ENCODE results near the gene LHPP. TPM values are rescaled to one million over a fixed set of nuclear protein-coding genes. Genes with fewer than 3 reads are reported as not detected.

The LHPP gene
- total RNA-seq, 4 donors from 2014 or later = 9.3 to 20.5 (median 14.5) TPM

DNA sequence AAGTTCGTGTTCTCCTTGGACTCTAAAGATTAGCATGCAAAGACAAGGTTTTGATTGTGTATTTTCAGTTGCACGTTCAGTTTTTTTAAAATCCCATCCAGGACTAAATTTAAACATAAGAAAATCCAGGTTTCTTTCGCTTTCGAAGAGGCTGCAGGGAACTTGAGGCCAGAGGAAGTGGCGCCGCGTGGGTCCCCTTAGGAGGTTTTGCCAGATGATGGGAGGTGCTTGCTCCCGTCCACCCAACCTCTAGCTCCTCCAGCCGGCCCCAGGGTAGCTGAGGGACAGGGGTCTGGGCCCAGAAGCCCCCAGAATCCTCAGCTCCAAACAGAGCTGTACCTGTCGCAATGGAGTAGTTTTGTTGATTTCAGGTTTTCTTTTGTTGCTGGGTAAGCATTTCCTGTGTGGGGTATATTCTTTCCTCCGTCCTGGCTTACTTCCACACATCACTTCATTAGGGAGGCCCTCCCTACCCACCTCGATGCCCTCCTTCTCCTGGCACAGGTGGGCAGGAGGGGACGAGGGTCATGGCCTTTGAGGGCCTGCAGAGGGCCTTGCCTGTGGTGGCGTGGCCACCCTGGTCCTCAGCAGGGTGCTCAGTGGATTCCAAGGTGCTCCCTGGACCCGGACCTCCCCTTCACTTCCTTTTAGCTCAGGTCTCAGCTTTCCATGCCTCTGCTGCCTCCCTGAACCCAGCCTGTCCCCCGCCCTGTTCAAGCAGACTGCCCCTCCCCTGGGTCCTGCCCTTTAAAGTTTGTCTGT, 32.6 kb downstream of the LHPP start:
- no peak for TF ChIP-seq CTCF (IDR thresholded peaks at IDR 0.05; ENCODE audit: low read depth)

- TF ChIP-seq CTCF (IDR thresholded peaks at IDR 0.05; ENCODE audit: low read depth) = no peak
Measured at GRCh38 chr10:124495162-124495561, 33.5 kb downstream of the LHPP start.

DNA sequence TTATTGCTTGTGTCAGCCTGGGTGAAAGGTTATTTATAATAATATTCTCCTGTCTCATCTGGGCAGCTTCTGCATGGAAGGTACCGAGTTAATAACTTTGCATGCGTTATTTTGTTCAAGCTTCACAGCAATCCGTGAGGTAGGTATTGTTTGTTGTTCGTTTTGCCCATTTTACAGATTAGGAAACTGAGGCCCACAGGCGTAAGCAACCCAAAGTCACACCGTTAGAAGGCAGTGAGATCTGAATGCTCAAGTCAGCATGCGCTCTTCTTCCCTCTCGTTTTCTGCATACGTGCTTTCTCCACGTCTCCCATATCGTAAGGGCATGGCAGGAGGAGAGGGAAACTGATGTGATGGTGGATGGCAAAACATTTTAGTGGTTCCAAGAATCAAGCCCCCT, 34.1 kb downstream of the LHPP start:
- TF ChIP-seq CTCF (IDR thresholded peaks at IDR 0.05; ENCODE audit: low read depth) = no peak

GRCh38 chr10:124496150-124496549, 34.5 kb downstream of the LHPP start:
- TF ChIP-seq CTCF (IDR thresholded peaks at IDR 0.05; ENCODE audit: low read depth) = no peak

- no peak for TF ChIP-seq CTCF (IDR thresholded peaks at IDR 0.05; ENCODE audit: low read depth)
Measured at GRCh38 chr10:124496620-124497019, 35.0 kb downstream of the LHPP start.

- TF ChIP-seq CTCF (IDR thresholded peaks at IDR 0.05; ENCODE audit: low read depth) = no peak
Measured at GRCh38 chr10:124497196-124497881, 35.7 kb downstream of the LHPP start.

GRCh38 chr10:124498056-124498455, 36.4 kb downstream of the LHPP start:
- TF ChIP-seq CTCF (IDR thresholded peaks at IDR 0.05; ENCODE audit: low read depth) = no peak
